Measurements from ENCODE around the gene GRIA1. TPM values are rescaled to one million over a fixed set of nuclear protein-coding genes. Genes with fewer than 3 reads are reported as not detected.

GRIA1 gene
- polyA plus RNA-seq, 4 donors: 0.03 to 0.04 TPM; not detected in 2

DNA sequence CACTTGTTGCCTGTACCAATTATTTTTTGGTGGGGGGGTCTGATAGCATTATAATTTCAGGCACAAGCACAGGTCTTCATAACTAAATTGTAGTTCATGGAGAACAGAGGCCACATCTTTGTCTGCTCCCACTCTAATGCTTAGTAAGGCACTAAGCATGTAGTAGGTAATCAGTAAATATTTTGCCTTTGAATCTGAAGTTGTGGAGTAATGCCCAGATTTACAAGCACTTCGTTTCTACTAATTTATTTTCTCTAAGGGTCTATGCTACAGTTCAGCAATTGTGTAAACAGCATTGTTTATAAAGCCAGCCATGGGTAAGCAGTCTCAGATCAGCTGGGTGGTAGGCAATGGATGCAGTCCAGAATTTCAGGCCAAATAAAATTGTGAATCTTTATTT lies 78.6 kb downstream of the GRIA1 start:
- 10 to 26% (median 23%) methylated on average over 1 of the region's 1 CpG for WGBS, 3 donors

DNA sequence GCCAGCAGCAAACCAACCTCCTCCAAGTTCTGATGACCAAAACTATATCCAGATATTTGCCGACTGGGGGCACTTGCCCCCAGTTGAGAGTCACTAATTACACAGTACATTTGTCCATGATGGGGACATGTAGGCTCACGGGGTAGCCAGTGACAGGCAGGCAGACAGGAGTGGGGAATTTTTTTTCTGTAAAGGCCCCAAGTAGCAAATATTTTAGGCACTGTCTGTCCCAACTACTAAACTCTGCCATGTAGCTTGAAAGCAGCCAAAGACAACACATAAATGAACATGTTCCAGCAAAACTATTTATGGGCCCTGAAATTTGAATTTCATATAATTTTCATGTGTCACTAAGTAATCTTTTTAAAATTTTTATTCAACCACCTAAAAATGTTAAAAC lies 80.7 kb downstream of the GRIA1 start:
- no peak overlapping the region for H3K27ac ChIP-seq (ENCODE audit: low read depth in 1 of 3, low read length in 2 of 3)
- H3K36me3 ChIP-seq (ENCODE audit: control insufficient read depth in 3 of 3, insufficient read depth in 2 of 3, low read depth in 1 of 3, low read length in 3 of 3): no peaks in the 10 kb centered on the region
- no peaks in the 10 kb centered on the region for H3K9me3 ChIP-seq (ENCODE audit: control insufficient read depth in 2 of 2, insufficient read depth in 1 of 2, low read depth in 1 of 2, low read length in 1 of 2)
- WGBS, 3 donors: 75 to 86% (median 81%) methylated on average over 2 of the region's 2 CpGs
- H3K4me3 ChIP-seq (ENCODE audit: low read depth in 1 of 3, low read length in 3 of 3): no peak overlapping the region
- H3K27me3 ChIP-seq (ENCODE audit: control insufficient read depth in 3 of 3, insufficient read depth in 3 of 3, low read length in 3 of 3): no peaks in the 10 kb centered on the region
- no peaks in the 10 kb centered on the region for H3K4me1 ChIP-seq (ENCODE audit: control insufficient read depth in 3 of 3, insufficient read depth in 2 of 3, low read depth in 1 of 3, low read length in 2 of 3)
- DNase-seq (no peak), FAIRE-seq (no peak)

More for the DNA sequence above, 78.6 kb downstream of the GRIA1 start:
- no peaks in the 10 kb centered on the region for H3K27me3 ChIP-seq (ENCODE audit: control insufficient read depth in 3 of 3, insufficient read depth in 3 of 3, low read length in 3 of 3)
- H3K4me1 ChIP-seq (ENCODE audit: control insufficient read depth in 3 of 3, insufficient read depth in 2 of 3, low read depth in 1 of 3, low read length in 2 of 3): no peaks in the 10 kb centered on the region
- no peaks in the 10 kb centered on the region for H3K9me3 ChIP-seq (ENCODE audit: control insufficient read depth in 2 of 2, insufficient read depth in 1 of 2, low read depth in 1 of 2, low read length in 1 of 2)
- H3K36me3 ChIP-seq (ENCODE audit: control insufficient read depth in 3 of 3, insufficient read depth in 2 of 3, low read depth in 1 of 3, low read length in 3 of 3): no peaks in the 10 kb centered on the region
- DNase-seq: no peak
- H3K4me3 ChIP-seq (ENCODE audit: low read depth in 1 of 3, low read length in 3 of 3): no peak overlapping the region
- FAIRE-seq: no peak
- H3K27ac ChIP-seq (ENCODE audit: low read depth in 1 of 3, low read length in 2 of 3): no peak overlapping the region

DNA sequence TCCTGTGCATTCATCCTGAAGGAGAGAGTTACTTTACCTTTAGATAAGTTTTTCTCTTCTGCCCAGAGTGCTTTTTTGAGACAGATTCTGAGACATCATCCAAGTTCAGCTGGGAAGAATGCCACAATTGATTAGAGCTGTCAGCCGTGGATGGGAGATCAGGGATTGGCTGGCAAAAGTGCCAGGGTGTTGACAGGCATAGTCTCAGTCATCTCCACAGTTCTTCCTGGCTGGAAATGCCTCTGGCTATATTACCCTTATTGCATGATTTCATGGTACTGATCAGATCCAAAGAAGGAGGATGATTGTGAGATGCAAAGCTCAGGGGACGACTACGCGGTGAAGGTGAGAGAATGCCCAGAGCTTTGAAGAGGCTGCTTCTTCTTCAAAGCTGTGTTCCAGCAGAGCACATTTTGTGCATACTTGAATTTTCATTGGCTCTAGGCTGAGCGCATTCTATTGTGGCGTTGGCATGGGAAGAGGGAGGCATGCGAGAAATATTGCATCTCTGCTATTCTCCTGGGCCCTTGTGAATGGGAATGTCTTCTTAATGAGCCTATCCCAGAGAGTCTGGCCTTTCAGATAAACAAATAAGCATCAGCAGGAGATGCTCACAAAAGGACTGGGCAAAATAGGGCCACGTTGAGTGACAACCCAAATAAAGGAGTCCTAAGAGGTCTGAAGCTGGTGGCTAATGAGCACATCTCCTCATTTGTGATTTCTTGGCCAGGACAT lies 82.1 kb downstream of the GRIA1 start:
- no peak for DNase-seq
- Histone ChIP-seq H3K4me1 (ENCODE audit: control insufficient read depth in 3 of 3, insufficient read depth in 2 of 3, low read depth in 1 of 3, low read length in 2 of 3) (no peaks in the 10 kb centered on the region), H3K4me3 (ENCODE audit: low read depth in 1 of 3, low read length in 3 of 3) (no peak overlapping the region), H3K9me3 (ENCODE audit: control insufficient read depth in 2 of 2, insufficient read depth in 1 of 2, low read depth in 1 of 2, low read length in 1 of 2) (no peaks in the 10 kb centered on the region), H3K36me3 (ENCODE audit: control insufficient read depth in 3 of 3, insufficient read depth in 2 of 3, low read depth in 1 of 3, low read length in 3 of 3) (no peaks in the 10 kb centered on the region), H3K27me3 (ENCODE audit: control insufficient read depth in 3 of 3, insufficient read depth in 3 of 3, low read length in 3 of 3) (no peaks in the 10 kb centered on the region), H3K27ac (ENCODE audit: low read depth in 1 of 3, low read length in 2 of 3) (no peak overlapping the region)
- 80 to 85% (median 82%) methylated on average over 8 of the region's 8 CpGs for WGBS, 3 donors
- FAIRE-seq: no peak

DNA sequence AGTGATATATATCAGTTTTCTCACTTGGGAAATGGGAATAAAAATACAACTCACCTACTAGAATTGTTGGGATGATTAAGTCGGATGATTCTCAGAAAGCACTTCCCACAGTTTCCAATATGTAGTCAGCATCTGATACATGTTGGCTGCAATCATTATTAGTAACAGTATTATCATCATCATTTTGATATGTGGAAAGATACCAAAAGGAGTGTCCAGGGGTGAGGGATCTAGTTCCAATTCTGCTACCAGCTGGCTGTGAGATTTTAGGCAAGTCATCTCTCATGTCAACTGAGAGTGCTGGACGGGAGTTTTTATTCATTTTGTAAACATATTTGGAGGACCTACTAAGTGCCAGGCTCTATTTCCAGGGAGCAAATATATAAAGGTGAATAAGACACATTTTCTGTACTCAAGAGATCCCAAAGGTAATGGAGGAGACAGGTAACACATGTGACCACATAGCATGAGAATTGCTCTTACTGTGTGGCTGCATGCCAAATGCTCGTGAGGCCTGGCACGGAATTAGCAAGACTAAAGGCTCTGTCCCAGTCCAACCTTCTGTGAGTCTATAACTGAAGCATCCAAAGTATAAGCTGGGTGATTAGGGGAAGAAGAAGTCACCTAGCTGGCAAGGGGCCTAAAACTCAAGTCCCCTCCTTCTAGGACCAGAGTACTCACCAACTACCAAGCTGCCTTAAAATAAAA lies 83.0 kb downstream of the GRIA1 start:
- WGBS, 3 donors: 51 to 71% (median 63%) methylated on average over 4 of the region's 4 CpGs

DNA sequence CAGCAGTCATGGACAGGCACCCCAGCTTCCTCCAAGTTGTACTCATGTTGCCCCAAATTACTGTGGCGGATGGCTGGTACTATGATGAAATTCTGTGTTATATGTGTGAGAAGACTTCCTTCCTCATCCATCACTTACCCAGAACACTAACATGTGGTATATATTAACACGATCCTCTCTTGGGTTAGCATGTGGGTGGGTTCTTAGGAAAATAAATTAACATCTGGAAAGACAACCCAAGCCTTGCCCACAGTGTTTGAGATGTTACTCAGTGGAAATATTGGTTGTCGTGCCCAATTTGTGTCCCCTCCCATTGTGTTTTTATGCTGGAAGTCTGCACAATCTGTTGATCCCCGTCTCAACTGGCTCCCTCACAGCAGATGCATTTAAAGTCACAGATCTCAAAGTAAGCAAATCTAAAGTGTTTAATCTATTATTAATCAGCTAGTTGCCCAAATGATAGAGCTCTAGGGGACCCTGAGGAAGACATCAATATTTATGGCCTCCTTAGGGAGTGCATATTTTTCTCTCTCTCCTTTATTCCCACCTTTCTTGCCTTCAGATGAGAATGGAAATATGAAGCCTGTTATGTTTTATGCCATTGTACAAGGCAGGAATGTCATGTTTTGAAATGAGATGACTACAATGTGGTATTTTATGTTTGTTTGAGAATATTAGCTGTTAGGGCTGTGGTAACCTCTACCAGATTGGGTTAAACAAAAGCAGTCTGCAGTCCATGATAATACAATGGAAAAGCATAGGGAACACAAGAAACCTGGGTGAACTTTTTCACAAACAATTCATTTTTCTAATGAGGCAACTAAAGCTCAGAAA lies 93.9 kb downstream of the GRIA1 start:
- FAIRE-seq: no peak

More for the DNA sequence above, 83.0 kb downstream of the GRIA1 start:
- Histone ChIP-seq H3K27me3 (ENCODE audit: control insufficient read depth in 3 of 3, insufficient read depth in 3 of 3, low read length in 3 of 3) (no peaks in the 10 kb centered on the region), H3K4me3 (ENCODE audit: low read depth in 1 of 3, low read length in 3 of 3) (no peak overlapping the region), H3K9me3 (ENCODE audit: control insufficient read depth in 2 of 2, insufficient read depth in 1 of 2, low read depth in 1 of 2, low read length in 1 of 2) (no peaks in the 10 kb centered on the region), H3K36me3 (ENCODE audit: control insufficient read depth in 3 of 3, insufficient read depth in 2 of 3, low read depth in 1 of 3, low read length in 3 of 3) (no peaks in the 10 kb centered on the region), H3K27ac (ENCODE audit: low read depth in 1 of 3, low read length in 2 of 3) (no peak overlapping the region), H3K4me1 (ENCODE audit: control insufficient read depth in 3 of 3, insufficient read depth in 2 of 3, low read depth in 1 of 3, low read length in 2 of 3) (no peaks in the 10 kb centered on the region)
- no peak for DNase-seq
- FAIRE-seq: no peak

DNA sequence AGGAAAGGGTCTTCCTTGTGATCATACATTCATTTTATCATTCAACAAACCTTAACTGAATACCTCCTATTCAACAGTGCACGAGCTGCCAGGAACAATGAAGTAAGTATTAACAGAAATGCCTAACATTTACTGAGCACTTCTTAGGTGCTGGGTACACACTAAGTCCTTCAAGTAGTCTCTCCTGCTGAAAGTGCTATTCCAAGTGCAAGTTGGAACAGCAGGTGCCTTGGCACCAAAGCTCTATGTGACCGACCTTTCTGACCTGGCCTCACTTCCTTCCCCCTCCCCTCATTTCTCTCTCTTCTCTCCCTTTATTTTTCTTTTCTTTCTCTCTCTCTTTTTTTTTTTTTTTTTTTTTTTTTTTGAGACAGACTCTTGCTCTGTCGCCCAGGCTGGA lies 94.5 kb downstream of the GRIA1 start:
- Histone ChIP-seq H3K4me3 (ENCODE audit: low read depth in 1 of 3, low read length in 3 of 3) (no peak overlapping the region), H3K4me1 (ENCODE audit: control insufficient read depth in 3 of 3, insufficient read depth in 2 of 3, low read depth in 1 of 3, low read length in 2 of 3) (no peaks in the 10 kb centered on the region), H3K36me3 (ENCODE audit: control insufficient read depth in 3 of 3, insufficient read depth in 2 of 3, low read depth in 1 of 3, low read length in 3 of 3) (no peaks in the 10 kb centered on the region), H3K9me3 (ENCODE audit: control insufficient read depth in 2 of 2, insufficient read depth in 1 of 2, low read depth in 1 of 2, low read length in 1 of 2) (no peaks in the 10 kb centered on the region), H3K27me3 (ENCODE audit: control insufficient read depth in 3 of 3, insufficient read depth in 3 of 3, low read length in 3 of 3) (no peaks in the 10 kb centered on the region), H3K27ac (ENCODE audit: low read depth in 1 of 3, low read length in 2 of 3) (no peak overlapping the region)
- DNase-seq (no peak), FAIRE-seq (no peak)
- WGBS, 3 donors: 47 to 83% (median 66%) methylated on average over 3 of the region's 3 CpGs

More for the DNA sequence above, 93.9 kb downstream of the GRIA1 start:
- H3K4me3 ChIP-seq (ENCODE audit: low read depth in 1 of 3, low read length in 3 of 3): no peak overlapping the region
- H3K4me1 ChIP-seq (ENCODE audit: control insufficient read depth in 3 of 3, insufficient read depth in 2 of 3, low read depth in 1 of 3, low read length in 2 of 3): no peaks in the 10 kb centered on the region
- no peaks in the 10 kb centered on the region for H3K36me3 ChIP-seq (ENCODE audit: control insufficient read depth in 3 of 3, insufficient read depth in 2 of 3, low read depth in 1 of 3, low read length in 3 of 3)
- WGBS, 3 donors: 61 to 63% (median 62%) methylated on average over 4 of the region's 4 CpGs
- H3K27me3 ChIP-seq (ENCODE audit: control insufficient read depth in 3 of 3, insufficient read depth in 3 of 3, low read length in 3 of 3): no peaks in the 10 kb centered on the region
- no peak overlapping the region for H3K27ac ChIP-seq (ENCODE audit: low read depth in 1 of 3, low read length in 2 of 3)
- no peak for DNase-seq
- H3K9me3 ChIP-seq (ENCODE audit: control insufficient read depth in 2 of 2, insufficient read depth in 1 of 2, low read depth in 1 of 2, low read length in 1 of 2): no peaks in the 10 kb centered on the region

DNA sequence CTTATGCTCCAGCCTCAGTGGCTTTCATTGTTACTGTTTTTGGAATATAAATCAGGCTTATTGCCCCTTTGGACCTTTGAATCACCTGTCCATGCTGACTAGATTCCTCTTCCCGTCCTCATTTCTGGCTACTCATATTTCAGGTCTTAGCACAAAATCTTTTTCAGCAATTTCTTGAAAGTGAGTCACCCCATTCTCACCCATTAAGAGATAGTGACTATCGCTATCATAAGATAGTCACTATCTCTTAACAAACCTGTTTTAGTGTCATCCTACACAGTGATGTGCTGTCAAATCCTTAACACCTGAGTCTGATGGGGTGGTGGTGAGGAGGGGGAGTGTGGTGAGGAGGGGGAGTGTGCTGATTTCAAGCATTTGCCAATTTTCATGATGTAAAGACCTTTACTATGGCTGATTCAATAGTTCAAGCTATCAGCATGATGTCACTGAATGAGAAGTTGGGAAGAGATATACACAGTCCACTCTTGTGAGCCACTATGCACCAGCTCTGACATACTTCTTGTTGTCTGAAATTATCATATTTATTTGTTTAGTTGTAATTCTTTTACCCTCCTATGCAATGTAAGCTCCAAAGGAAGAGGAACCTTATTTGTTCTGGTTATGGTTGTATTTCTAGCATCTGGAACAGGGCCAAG lies 95.3 kb downstream of the GRIA1 start:
- H3K9me3 ChIP-seq (ENCODE audit: control insufficient read depth in 2 of 2, insufficient read depth in 1 of 2, low read depth in 1 of 2, low read length in 1 of 2): no peaks in the 10 kb centered on the region
- no peak overlapping the region for H3K27ac ChIP-seq (ENCODE audit: low read depth in 1 of 3, low read length in 2 of 3)
- no peaks in the 10 kb centered on the region for H3K4me1 ChIP-seq (ENCODE audit: control insufficient read depth in 3 of 3, insufficient read depth in 2 of 3, low read depth in 1 of 3, low read length in 2 of 3)
- DNase-seq: no peak
- 38 to 42% (median 38%) methylated on average over 2 of the region's 2 CpGs for WGBS, 3 donors
- H3K27me3 ChIP-seq (ENCODE audit: control insufficient read depth in 3 of 3, insufficient read depth in 3 of 3, low read length in 3 of 3): no peaks in the 10 kb centered on the region
- no peaks in the 10 kb centered on the region for H3K36me3 ChIP-seq (ENCODE audit: control insufficient read depth in 3 of 3, insufficient read depth in 2 of 3, low read depth in 1 of 3, low read length in 3 of 3)
- H3K4me3 ChIP-seq (ENCODE audit: low read depth in 1 of 3, low read length in 3 of 3): no peak overlapping the region
- FAIRE-seq: no peak

DNA sequence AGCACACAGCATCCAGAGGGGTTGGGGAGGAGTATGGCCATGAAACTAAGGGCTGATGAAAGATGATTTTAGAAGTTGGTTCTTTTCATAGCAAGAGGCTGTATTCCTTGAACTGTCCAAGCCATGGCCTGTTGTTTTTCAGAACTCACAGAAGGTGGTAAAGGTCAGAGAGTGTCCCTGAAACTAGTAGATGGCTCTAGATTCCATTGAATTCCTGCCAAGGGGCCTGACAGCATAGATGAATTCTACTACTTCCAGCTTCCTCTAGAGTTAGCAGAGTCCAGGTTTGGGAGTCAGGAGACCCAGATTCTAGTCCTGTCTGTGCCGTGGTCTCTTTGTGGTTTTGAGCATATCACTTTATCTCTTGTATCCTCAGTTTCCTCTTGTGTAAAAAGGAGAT lies 101.6 kb downstream of the GRIA1 start:
- H3K9me3 ChIP-seq (ENCODE audit: control insufficient read depth in 2 of 2, insufficient read depth in 1 of 2, low read depth in 1 of 2, low read length in 1 of 2): no peaks in the 10 kb centered on the region
- no peak for FAIRE-seq

More for the DNA sequence above, 101.6 kb downstream of the GRIA1 start:
- no peak for DNase-seq
- H3K4me1 ChIP-seq (ENCODE audit: control insufficient read depth in 3 of 3, insufficient read depth in 2 of 3, low read depth in 1 of 3, low read length in 2 of 3): no peaks in the 10 kb centered on the region
- peaks cover 0 to 3% (median 0%) of the 10 kb centered on the region in 3 donors for H3K27me3 ChIP-seq (ENCODE audit: control insufficient read depth in 3 of 3, insufficient read depth in 3 of 3, low read length in 3 of 3)
- WGBS, 3 donors: 68 to 71% (median 69%) methylated on average over 1 of the region's 1 CpG
- H3K4me3 ChIP-seq (ENCODE audit: low read depth in 1 of 3, low read length in 3 of 3): no peak overlapping the region
- no peaks in the 10 kb centered on the region for H3K36me3 ChIP-seq (ENCODE audit: control insufficient read depth in 3 of 3, insufficient read depth in 2 of 3, low read depth in 1 of 3, low read length in 3 of 3)
- no peak overlapping the region for H3K27ac ChIP-seq (ENCODE audit: low read depth in 1 of 3, low read length in 2 of 3)

All from small intestine (tissue), 7 donors.